Measurements from ENCODE around the gene CCSER2.

CCSER2 gene

GRCh38 chr10:84562592-84562991 lies 234.2 kb downstream of the CCSER2 start:
- Histone ChIP-seq H3K9me2 (replicated peaks; ENCODE audit: low read depth, low read length) (no peaks in the 10 kb centered on the region), H3K9me3 (ENCODE audit: insufficient read depth, low read depth, low read length) (no peaks in the 10 kb centered on the region), H3F3A (ENCODE audit: low read depth) (no peaks in the 10 kb centered on the region), H3K4me2 (ENCODE audit: low read depth, low read length, poor library complexity, severe bottlenecking) (no peak overlapping the region), H3K4me1 (ENCODE audit: insufficient read depth, low read length, poor library complexity, severe bottlenecking) (no peaks in the 10 kb centered on the region), H3K36me3 (ENCODE audit: insufficient read depth, low read length) (no peaks in the 10 kb centered on the region), H3K79me2 (ENCODE audit: insufficient read depth, low read length) (no peaks in the 10 kb centered on the region), H3K9ac (ENCODE audit: low read depth, low read length, poor library complexity, severe bottlenecking) (no peak overlapping the region), H3K4me3 (ENCODE audit: low read length, poor library complexity, severe bottlenecking) (no peak overlapping the region), H4K20me1 (ENCODE audit: insufficient read depth, low read length, poor library complexity, severe bottlenecking) (no peaks in the 10 kb centered on the region), H3K27me3 (ENCODE audit: insufficient read depth, low read length, poor library complexity, severe bottlenecking) (no peaks in the 10 kb centered on the region), H2AFZ (ENCODE audit: low read length) (no peak overlapping the region)
- TF ChIP-seq CTCF (conservative IDR thresholded peaks at IDR 0.05; ENCODE audit: low read length): no peak
- no peak for TF ChIP-seq EZH2phosphoT487 (IDR thresholded peaks at IDR 0.05; ENCODE audit: borderline replicate concordance)

- H3K27me3 ChIP-seq (ENCODE audit: insufficient read depth, low read length, poor library complexity, severe bottlenecking): no peaks in the 10 kb centered on the region
- H3F3A ChIP-seq (ENCODE audit: low read depth): no peaks in the 10 kb centered on the region
- H3K9me2 ChIP-seq (replicated peaks; ENCODE audit: low read depth, low read length): no peaks in the 10 kb centered on the region
- no peaks in the 10 kb centered on the region for H3K4me1 ChIP-seq (ENCODE audit: insufficient read depth, low read length, poor library complexity, severe bottlenecking)
- H3K4me3 ChIP-seq (ENCODE audit: low read length, poor library complexity, severe bottlenecking): no peak overlapping the region
- H2AFZ ChIP-seq (ENCODE audit: low read length): no peak overlapping the region
- no peaks in the 10 kb centered on the region for H3K9me3 ChIP-seq (ENCODE audit: insufficient read depth, low read depth, low read length)
- no peaks in the 10 kb centered on the region for H4K20me1 ChIP-seq (ENCODE audit: insufficient read depth, low read length, poor library complexity, severe bottlenecking)
- no peak overlapping the region for H3K9ac ChIP-seq (ENCODE audit: low read depth, low read length, poor library complexity, severe bottlenecking)
- no peaks in the 10 kb centered on the region for H3K79me2 ChIP-seq (ENCODE audit: insufficient read depth, low read length)
- TF ChIP-seq CTCF (conservative IDR thresholded peaks at IDR 0.05; ENCODE audit: low read length) (no peak), EZH2phosphoT487 (IDR thresholded peaks at IDR 0.05; ENCODE audit: borderline replicate concordance) (no peak)
- H3K36me3 ChIP-seq (ENCODE audit: insufficient read depth, low read length): no peaks in the 10 kb centered on the region
- H3K4me2 ChIP-seq (ENCODE audit: low read depth, low read length, poor library complexity, severe bottlenecking): no peak overlapping the region
Measured at GRCh38 chr10:84563355-84563754, 235.0 kb downstream of the CCSER2 start.

GRCh38 chr10:84563868-84564267 lies 235.5 kb downstream of the CCSER2 start:
- no peaks in the 10 kb centered on the region for H3K36me3 ChIP-seq (ENCODE audit: insufficient read depth, low read length)
- H3K79me2 ChIP-seq (ENCODE audit: insufficient read depth, low read length): no peaks in the 10 kb centered on the region
- H3K4me2 ChIP-seq (ENCODE audit: low read depth, low read length, poor library complexity, severe bottlenecking): no peak overlapping the region
- H3F3A ChIP-seq (ENCODE audit: low read depth): no peaks in the 10 kb centered on the region
- H4K20me1 ChIP-seq (ENCODE audit: insufficient read depth, low read length, poor library complexity, severe bottlenecking): no peaks in the 10 kb centered on the region
- no peak overlapping the region for H2AFZ ChIP-seq (ENCODE audit: low read length)
- H3K4me3 ChIP-seq (ENCODE audit: low read length, poor library complexity, severe bottlenecking): no peak overlapping the region
- H3K27me3 ChIP-seq (ENCODE audit: insufficient read depth, low read length, poor library complexity, severe bottlenecking): no peaks in the 10 kb centered on the region
- no peaks in the 10 kb centered on the region for H3K4me1 ChIP-seq (ENCODE audit: insufficient read depth, low read length, poor library complexity, severe bottlenecking)
- H3K9ac ChIP-seq (ENCODE audit: low read depth, low read length, poor library complexity, severe bottlenecking): no peak overlapping the region
- H3K9me3 ChIP-seq (ENCODE audit: insufficient read depth, low read depth, low read length): no peaks in the 10 kb centered on the region
- H3K9me2 ChIP-seq (replicated peaks; ENCODE audit: low read depth, low read length): no peaks in the 10 kb centered on the region
- TF ChIP-seq EZH2phosphoT487 (IDR thresholded peaks at IDR 0.05; ENCODE audit: borderline replicate concordance) (no peak), CTCF (conservative IDR thresholded peaks at IDR 0.05; ENCODE audit: low read length) (no peak)

Data from Loucy (cell line).